Measurements from ENCODE around the gene GLYR1. TPM values are rescaled to one million over a fixed set of nuclear protein-coding genes. Genes with fewer than 3 reads are reported as not detected.

GLYR1 gene
- total RNA-seq, 1 experiment from 2014 or later, result 111 TPM

GRCh38 chr16:4876646-4877379 is 29.7 kb upstream of the GLYR1 start:
- no peak for ATAC-seq
- Histone ChIP-seq H3K36me3 (ENCODE audit: control insufficient read depth, insufficient read depth, low read length) (peaks cover 39% of the 10 kb centered on the region), H3K4me3 (ENCODE audit: low read depth in 2 of 2, low read length in 2 of 2) (no peak overlapping the region), H3K27me3 (ENCODE audit: control insufficient read depth, insufficient read depth, low read length) (no peaks in the 10 kb centered on the region), H3K27ac (ENCODE audit: low read length) (no peak overlapping the region), H3K9me3 (ENCODE audit: control insufficient read depth, insufficient read depth, low read depth, low read length) (no peaks in the 10 kb centered on the region), H3K4me1 (ENCODE audit: control insufficient read depth, insufficient read depth, low read length) (0 out of 2 replicates have a peak, but pooled peaks cover 4% of the 10 kb centered on the region)
- intact Hi-C loops (cut with micrococcal nuclease; ENCODE audit: unreplicated experiment) (no loop called here), in situ Hi-C loops (cut with HindIII; ENCODE audit: low pct_unique_long_range_greater_than_20kb, low sequenced_read_pairs) (no loop called here)
- no TSS peak for BruUV-seq (replicated peaks)
- DNase-seq (ENCODE audit: low read depth, low spot score), result no peak
- CTCF ChIA-PET, result no interaction called here
- TF ChIP-seq POLR2AphosphoS5 (IDR thresholded peaks at IDR 0.05; ENCODE audit: low read depth, low read length) (no peak), TCF7L2 (IDR thresholded peaks at IDR 0.05; ENCODE audit: low read depth, low read length) (no peak), SIN3A (IDR thresholded peaks at IDR 0.05; ENCODE audit: borderline replicate concordance, insufficient read depth, low read depth, low read length) (no peak), REST (IDR thresholded peaks at IDR 0.05; ENCODE audit: insufficient read depth in 1 of 2, low read depth in 2 of 2, low read length in 1 of 2) (no peak)
- TF ChIP-seq, protein P1, sequence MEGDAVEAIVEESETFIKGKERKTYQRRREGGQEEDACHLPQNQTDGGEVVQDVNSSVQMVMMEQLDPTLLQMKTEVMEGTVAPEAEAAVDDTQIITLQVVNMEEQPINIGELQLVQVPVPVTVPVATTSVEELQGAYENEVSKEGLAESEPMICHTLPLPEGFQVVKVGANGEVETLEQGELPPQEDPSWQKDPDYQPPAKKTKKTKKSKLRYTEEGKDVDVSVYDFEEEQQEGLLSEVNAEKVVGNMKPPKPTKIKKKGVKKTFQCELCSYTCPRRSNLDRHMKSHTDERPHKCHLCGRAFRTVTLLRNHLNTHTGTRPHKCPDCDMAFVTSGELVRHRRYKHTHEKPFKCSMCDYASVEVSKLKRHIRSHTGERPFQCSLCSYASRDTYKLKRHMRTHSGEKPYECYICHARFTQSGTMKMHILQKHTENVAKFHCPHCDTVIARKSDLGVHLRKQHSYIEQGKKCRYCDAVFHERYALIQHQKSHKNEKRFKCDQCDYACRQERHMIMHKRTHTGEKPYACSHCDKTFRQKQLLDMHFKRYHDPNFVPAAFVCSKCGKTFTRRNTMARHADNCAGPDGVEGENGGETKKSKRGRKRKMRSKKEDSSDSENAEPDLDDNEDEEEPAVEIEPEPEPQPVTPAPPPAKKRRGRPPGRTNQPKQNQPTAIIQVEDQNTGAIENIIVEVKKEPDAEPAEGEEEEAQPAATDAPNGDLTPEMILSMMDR (IDR thresholded peaks at IDR 0.05), result no peak
- POLR2A ChIA-PET, result no interaction called here

GRCh38 chr16:4874666-4875065 is 27.6 kb upstream of the GLYR1 start:
- POLR2A ChIA-PET, result interaction anchor here (0.7 kb wide), 1 partner anchor 56 kb away, joined by 6 read pairs; no protein-coding TSS in a partner anchor

More at GRCh38 chr16:4874666-4875065, 27.6 kb upstream of the GLYR1 start:
- intact Hi-C loops (cut with micrococcal nuclease; ENCODE audit: unreplicated experiment) (no loop called here), in situ Hi-C loops (cut with HindIII; ENCODE audit: low pct_unique_long_range_greater_than_20kb, low sequenced_read_pairs) (no loop called here)
- no peaks in the 10 kb centered on the region for H3K4me1 ChIP-seq (ENCODE audit: control insufficient read depth, insufficient read depth, low read length)
- DNase-seq (ENCODE audit: low read depth, low spot score), result no peak
- H3K27me3 ChIP-seq (ENCODE audit: control insufficient read depth, insufficient read depth, low read length), result no peaks in the 10 kb centered on the region
- peaks cover 33% of the 10 kb centered on the region for H3K36me3 ChIP-seq (ENCODE audit: control insufficient read depth, insufficient read depth, low read length)
- TF ChIP-seq REST (IDR thresholded peaks at IDR 0.05; ENCODE audit: insufficient read depth in 1 of 2, low read depth in 2 of 2, low read length in 1 of 2), result no peak
- TF ChIP-seq TCF7L2 (IDR thresholded peaks at IDR 0.05; ENCODE audit: low read depth, low read length), result no peak
- no peak for TF ChIP-seq SIN3A (IDR thresholded peaks at IDR 0.05; ENCODE audit: borderline replicate concordance, insufficient read depth, low read depth, low read length)
- TF ChIP-seq, protein P1 (IDR thresholded peaks at IDR 0.05), result no peak
- no peak for TF ChIP-seq POLR2AphosphoS5 (IDR thresholded peaks at IDR 0.05; ENCODE audit: low read depth, low read length)
- no peak overlapping the region for H3K4me3 ChIP-seq (ENCODE audit: low read depth in 2 of 2, low read length in 2 of 2)
- no peak for ATAC-seq
- no peaks in the 10 kb centered on the region for H3K9me3 ChIP-seq (ENCODE audit: control insufficient read depth, insufficient read depth, low read depth, low read length)
- TSS peak; percentile 53 for BruUV-seq (replicated peaks)
- CTCF ChIA-PET, result no interaction called here
- H3K27ac ChIP-seq (ENCODE audit: low read length), result no peak overlapping the region
